ENCODE results near the gene NFIX.

DNA sequence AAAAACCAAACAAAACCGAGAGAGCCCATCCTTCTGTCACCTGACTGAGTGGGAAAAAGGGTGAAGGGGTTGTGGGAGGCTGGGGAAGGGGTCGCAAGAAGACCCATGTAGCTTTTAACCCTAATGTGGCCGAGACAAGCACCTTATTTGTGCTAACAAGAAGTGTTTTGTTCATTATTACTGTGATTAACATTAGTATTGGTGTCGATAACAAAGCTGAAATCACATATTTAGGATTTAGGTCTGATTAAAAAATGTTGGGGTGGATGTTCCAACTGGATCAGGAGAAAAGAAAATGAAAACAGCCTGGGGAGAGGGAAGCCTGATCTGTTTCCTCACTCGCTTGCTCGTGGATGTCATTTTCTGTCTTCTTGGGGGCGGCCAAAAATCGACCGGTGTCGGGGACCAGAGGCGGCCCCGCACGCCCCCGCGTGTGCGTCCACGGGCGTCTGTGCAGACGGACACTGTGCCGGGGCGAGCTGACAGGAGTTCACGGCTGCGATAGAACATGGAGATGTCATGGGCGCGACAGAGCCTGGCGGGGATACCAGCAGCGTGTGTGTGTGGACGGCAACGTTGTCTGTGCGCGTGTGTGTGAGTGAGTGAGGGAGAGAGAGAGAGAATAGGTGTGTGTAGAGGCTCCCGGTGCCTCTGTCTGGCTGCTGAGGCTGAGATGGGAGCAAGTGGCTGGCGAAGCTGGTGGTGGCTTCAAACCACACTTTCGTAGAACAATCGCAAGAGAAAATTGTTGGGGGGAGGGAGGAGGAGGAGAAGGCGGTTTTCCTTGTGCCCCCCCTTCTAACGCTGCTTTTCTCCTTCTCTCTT is 29.1 kb downstream of the NFIX start:
- TF ChIP-seq TRIM28 (IDR thresholded peaks at IDR 0.05) = no peak
- no peak for TF ChIP-seq EZH2 (IDR thresholded peaks at IDR 0.05; ENCODE audit: borderline replicate concordance, low read depth, low read length)
- TF ChIP-seq FOSL1 (tag; conservative IDR thresholded peaks at IDR 0.05) = no peak
- TF ChIP-seq POLR2AphosphoS5 (IDR thresholded peaks at IDR 0.05; ENCODE audit: control insufficient read depth, insufficient read depth, low read depth, low read length) = no peak
